ENCODE results near the gene AGAP1.

Gene AGAP1

DNA sequence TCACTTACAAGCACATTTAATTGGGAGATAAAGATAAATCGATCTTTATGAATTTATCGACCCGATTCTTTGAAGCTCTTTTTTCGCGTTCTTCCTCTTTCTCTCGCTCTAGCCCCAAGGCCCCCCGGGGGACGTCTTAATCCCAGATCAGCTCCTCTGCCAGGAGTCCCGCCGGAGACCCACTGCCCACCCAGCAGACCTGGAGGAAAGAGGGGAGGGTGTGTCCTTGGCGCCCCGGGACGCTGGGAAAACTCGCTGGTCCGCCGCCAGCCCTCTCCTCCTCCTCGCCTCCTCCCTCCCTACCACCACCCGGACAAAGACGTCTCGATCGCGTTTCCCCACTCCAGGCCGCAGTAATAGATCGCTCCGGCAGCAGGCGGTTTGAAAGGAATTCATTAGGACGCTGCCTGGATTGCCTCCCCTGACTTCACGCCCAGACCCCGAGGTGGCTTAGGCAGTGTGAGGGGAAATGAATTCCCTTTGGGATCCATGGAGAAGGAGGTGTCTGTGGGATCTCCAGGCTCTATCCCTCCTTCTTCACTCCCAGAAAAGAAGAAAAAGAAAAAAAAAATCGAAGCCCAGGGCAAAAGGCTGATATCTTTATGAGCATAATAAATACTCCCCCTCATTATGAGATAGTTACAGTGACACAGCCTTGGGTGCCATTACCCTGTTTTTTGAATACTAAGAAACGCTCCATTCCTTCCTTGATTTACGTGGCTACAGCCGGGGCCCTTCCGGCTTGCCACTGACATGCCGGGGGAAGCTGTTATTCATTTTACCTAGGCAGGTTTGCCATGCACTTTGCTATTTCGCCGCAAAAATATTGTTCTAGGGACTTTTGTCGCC, 676.1 kb downstream of the AGAP1 start:
- DNase-seq: peak; percentile 19

DNA sequence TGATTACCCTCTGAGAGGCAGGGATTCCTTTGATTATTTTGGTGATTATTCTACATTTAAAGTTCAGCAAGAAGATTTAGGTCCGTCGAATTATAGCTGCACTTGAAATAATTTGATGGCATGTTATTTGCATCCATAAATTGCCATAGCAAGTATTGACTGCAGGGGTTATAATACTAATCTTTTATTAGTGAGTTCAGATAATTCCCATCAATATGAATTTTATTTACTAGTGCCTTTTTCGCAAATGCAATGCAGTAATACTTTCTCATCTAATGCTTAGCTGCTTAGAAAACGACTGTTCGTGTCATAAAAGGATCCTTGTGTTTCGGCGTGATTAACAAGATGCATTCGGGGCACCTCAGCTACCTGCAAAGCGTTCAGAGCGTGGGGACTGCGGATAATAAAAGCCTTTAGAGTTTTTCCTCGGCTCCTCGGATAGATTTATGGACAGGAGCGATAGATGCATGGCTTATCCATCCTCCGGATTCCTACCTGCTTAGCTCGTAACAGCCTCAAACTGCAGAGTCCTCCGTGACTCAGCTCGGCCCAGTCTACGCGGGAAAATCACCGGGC, 676.8 kb downstream of the AGAP1 start:
- no peak for DNase-seq

GRCh38 chr2:236171181-236171679, 677.4 kb downstream of the AGAP1 start:
- peak; percentile 28 for DNase-seq

DNA sequence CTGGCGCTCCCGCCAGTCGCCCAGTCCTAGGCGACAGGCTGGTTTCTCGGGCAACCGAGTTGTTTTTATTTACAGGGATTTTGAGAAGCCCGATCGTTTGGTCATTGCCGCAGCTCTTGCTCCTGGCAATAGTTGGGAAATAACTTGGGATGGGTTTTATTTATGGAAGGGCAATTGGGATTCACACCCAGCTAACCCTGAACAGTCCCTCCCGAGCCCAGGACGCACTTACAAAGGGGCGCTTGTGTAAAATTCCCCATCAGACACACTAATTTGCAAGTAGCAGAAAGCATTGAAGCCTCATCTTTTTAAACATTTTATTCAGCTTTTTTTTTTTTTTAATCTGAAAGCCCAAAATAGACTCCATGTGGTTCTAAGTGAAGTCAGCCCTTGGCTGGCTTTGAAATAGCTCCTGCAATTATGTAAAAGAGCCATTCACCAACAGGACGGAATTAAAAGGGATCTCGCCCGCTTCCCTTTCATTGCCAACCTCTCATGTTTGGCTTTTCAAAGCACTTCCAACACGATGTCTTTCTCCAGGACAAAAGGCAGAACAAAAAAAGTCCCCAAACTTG, 677.9 kb downstream of the AGAP1 start:
- peak; percentile 10 for DNase-seq

- DNase-seq: peak; percentile 17
Observed at GRCh38 chr2:236172255-236173035, 678.6 kb downstream of the AGAP1 start.

- no peak for DNase-seq
Observed at GRCh38 chr2:236173036-236173728, 679.3 kb downstream of the AGAP1 start.

- DNase-seq: no peak
Observed at GRCh38 chr2:236173729-236174607, 680.1 kb downstream of the AGAP1 start.

DNA sequence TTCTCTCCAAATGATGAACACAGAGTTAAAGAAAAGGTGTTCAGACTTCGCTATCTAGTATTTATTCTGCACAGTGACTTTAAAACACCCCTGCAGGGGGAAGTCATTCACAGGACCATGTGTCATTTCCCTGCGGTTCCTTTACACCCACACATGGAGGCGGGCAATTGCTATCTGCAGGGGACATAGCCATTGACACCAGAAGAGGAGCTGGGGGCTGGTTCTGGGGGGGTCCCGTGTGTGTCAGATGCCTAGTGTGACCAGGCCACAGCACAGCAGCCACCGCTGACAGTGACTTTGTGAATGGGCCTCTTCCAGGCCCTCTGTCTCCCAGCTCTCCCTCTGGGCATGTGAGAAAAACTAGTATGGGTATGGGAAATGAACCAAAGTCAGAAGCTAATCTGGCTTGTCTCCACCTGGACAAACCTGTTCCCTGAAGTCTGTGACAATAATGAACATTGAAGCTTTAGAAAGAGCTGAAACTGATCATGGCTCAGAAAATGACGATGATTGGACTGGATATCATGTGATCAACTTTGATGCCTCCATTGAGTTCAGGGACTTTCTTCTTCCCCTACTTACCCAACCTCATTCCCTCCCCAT, 681.8 kb downstream of the AGAP1 start:
- DNase-seq: no peak

GRCh38 chr2:236176417-236176816, 682.6 kb downstream of the AGAP1 start:
- no peak for DNase-seq

- no peak for DNase-seq
Observed at GRCh38 chr2:236176951-236177350, 683.1 kb downstream of the AGAP1 start.

- peak; percentile 9 for DNase-seq
Observed at GRCh38 chr2:236177604-236177966, 683.7 kb downstream of the AGAP1 start.

GRCh38 chr2:236177967-236178889, 684.4 kb downstream of the AGAP1 start:
- peak; percentile 34 for DNase-seq

- no peak for DNase-seq
Observed at GRCh38 chr2:236178890-236179235, 685.0 kb downstream of the AGAP1 start.

DNA sequence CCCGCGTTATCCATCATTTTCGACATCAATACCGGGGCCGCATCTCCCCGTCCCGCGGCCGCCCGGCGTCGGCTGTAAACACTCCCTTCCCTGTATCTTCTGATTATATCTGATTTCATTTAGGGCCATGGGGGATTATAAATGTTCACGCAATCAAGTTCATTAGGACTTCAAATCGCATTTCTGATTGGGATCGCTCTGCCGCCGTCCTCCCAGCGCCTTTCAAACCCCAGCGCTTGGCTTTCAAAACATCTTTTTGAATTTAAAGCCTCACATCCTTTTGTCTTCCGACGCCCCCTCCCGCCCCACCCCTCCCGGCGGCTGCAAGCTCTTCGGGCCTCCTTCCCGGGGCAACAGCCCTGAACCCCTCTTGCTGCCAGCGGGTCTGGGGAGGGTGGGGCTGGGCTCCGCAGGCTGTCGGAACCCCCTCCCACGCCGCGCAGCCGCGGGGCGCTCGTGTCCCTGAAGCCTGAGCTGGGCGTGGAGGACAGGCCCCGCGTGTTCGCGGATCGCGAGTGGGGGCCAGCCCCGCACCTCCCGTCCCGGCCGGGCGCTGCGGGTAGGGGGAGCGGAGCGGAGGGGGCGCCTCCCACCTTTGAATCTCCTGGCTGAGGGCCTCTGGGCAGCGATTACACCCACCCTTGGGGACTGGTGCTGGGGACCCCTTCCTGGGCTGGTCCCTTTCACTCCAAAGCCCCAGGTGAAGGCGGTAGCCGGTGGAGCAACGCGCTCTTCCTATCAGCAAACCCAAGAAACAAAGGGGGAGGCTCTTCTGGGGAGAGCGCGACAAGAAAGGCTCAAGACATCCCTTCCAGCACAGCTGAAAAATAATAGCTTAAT, 685.6 kb downstream of the AGAP1 start:
- DNase-seq: no peak

- DNase-seq: no peak
Observed at GRCh38 chr2:236180076-236180816, 686.4 kb downstream of the AGAP1 start.

DNA sequence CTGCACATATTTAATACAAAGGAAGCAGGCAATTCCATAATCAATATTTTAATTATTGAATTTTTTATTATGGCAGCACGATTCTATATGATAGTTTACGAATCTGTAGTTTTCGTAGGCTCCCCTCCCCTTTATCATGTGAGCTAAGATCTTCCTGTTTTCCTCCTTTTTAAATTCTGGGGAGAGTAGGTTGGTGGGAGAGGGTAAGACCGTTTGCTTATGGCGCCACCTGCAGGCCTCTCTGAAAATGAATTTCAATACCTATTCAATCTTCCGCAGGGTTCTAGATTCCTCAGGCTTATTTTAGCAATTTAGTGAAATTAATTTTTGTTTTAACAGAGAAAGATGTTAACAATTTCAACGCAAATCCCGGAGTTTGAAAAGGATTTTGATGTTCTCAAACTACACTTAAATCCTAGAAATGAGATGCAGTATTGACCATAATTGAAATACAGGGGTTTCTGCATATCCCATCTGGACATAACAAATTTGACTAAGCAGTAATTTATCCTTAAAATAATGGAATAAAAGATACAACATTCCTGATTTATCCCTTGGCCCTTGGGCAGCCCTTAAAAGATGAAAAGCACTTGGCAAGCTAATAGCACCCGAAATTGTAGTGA, 687.1 kb downstream of the AGAP1 start:
- DNase-seq: peak; percentile 35
